Lower leg skin (tissue), 4 donors: ENCODE data around the gene PRPF19. TPM values are rescaled to one million over a fixed set of nuclear protein-coding genes. Genes with fewer than 3 reads are reported as not detected.
A peak's percentile ranks its signal among the peaks of the same experiment; 100 is the strongest.

Source experiments
- DNase-seq, 2 donors: peaks; one replicate each; pipeline ENCODE4 v3.0.0-alpha.2; 2019; ENCODE audit warnings: low spot score in 2 of 2
- H3K4me3 ChIP-seq: fragments of 200-600 bp; sonication (generic); 2 replicates; pipeline ENCODE4 v1.5.1; 2017; ENCODE audit warnings: mild to moderate bottlenecking, low read depth; ENCODE audit not compliant: poor library complexity, severe bottlenecking
- POLR2A ChIP-seq, 2 donors: fragments of 450-650 bp; IDR thresholded peaks; one replicate each; pipeline ENCODE4 v1.6.1; 2016 to 2017; ENCODE audit warnings: antibody characterized with exemption in 2 of 2, mild to moderate bottlenecking in 1 of 2, moderate library complexity in 1 of 2
- WGBS, 2 donors: methylation state at CpG; one replicate each; pipeline ENCODE4 v1.1.5; 2018; 5-methylcytosine and 5-hydroxymethylcytosine counted together
- intact Hi-C: fragments of 100-400 bp; cut with DNase I; formaldehyde crosslinking; loops from one replicate; pipeline ENCODE4 v1.15.0; 2023; ENCODE audit warnings: low total_unique reads
- total RNA-seq, 4 donors: library from RNA; depleted of rRNA; stranded (reverse); fragments of >200 nt; gene quantifications; one replicate each; pipeline ENCODE4 v1.1.0, GENCODE V29; 2016
- TF ChIP-seq, protein P1 (sequence below), 3 donors: fragments of 450-650 bp; IDR thresholded peaks; one replicate each; pipeline ENCODE4 v1.5.1; 2016; ENCODE audit warnings: antibody characterized with exemption in 3 of 3, mild to moderate bottlenecking in 3 of 3, moderate library complexity in 2 of 3

The PRPF19 gene
- total RNA-seq, 4 donors from 2014 or later = 75.3 to 119 (median 108) TPM

DNA sequence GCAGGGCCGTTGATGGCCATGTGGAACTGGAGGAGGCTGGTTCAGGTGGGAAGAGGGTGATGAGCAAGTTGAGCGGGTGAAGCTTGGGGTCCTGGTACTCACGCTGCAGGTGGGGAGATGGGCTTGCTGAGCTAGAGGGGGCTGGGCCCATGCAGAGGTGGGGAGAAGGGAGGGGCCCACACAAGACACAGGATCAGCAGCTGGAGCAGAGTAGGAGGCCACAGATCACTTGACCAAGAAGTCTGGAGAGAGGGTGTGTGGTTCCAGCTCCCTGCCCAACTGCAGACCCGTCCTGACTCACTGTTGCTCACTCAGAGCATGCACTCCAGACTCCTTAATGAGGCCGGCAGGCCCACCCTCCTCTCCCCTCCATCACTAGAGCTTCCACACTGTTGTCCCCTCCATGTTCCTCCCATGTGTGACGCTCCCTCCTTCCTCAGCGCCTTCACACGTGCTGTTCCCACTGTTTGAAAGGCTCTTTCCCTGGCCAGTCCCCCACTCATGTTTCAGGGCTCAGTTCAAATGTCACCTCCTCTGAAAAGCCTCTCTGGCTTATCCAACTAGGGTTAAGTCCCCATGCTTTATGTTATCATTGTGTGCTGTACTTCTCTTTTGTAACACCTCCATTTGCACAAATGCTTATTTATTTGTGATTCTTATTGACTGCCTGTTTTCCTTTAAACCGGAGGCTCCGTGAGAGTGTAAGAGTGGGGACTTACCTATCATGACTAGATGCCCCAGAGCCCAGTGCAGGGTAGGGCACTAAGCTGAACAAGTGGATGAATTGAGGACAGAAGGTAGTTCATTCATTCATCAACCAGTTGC lies 62.1 kb downstream of the PRPF19 start:
- 53 to 72% methylated on average over 10 of the region's 10 CpGs for WGBS, 2 donors
- TF ChIP-seq POLR2A (IDR thresholded peaks at IDR 0.05) = no peak
- TF ChIP-seq, protein P1, sequence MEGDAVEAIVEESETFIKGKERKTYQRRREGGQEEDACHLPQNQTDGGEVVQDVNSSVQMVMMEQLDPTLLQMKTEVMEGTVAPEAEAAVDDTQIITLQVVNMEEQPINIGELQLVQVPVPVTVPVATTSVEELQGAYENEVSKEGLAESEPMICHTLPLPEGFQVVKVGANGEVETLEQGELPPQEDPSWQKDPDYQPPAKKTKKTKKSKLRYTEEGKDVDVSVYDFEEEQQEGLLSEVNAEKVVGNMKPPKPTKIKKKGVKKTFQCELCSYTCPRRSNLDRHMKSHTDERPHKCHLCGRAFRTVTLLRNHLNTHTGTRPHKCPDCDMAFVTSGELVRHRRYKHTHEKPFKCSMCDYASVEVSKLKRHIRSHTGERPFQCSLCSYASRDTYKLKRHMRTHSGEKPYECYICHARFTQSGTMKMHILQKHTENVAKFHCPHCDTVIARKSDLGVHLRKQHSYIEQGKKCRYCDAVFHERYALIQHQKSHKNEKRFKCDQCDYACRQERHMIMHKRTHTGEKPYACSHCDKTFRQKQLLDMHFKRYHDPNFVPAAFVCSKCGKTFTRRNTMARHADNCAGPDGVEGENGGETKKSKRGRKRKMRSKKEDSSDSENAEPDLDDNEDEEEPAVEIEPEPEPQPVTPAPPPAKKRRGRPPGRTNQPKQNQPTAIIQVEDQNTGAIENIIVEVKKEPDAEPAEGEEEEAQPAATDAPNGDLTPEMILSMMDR (IDR thresholded peaks at IDR 0.05) = no peak
- H3K4me3 ChIP-seq = no peak overlapping the region
- no peak for DNase-seq
- intact Hi-C loops = loop anchor here (5.0 to 10.0 kb wide), 2 partner anchors 38 to 291 kb away; no protein-coding TSS in a partner anchor

DNA sequence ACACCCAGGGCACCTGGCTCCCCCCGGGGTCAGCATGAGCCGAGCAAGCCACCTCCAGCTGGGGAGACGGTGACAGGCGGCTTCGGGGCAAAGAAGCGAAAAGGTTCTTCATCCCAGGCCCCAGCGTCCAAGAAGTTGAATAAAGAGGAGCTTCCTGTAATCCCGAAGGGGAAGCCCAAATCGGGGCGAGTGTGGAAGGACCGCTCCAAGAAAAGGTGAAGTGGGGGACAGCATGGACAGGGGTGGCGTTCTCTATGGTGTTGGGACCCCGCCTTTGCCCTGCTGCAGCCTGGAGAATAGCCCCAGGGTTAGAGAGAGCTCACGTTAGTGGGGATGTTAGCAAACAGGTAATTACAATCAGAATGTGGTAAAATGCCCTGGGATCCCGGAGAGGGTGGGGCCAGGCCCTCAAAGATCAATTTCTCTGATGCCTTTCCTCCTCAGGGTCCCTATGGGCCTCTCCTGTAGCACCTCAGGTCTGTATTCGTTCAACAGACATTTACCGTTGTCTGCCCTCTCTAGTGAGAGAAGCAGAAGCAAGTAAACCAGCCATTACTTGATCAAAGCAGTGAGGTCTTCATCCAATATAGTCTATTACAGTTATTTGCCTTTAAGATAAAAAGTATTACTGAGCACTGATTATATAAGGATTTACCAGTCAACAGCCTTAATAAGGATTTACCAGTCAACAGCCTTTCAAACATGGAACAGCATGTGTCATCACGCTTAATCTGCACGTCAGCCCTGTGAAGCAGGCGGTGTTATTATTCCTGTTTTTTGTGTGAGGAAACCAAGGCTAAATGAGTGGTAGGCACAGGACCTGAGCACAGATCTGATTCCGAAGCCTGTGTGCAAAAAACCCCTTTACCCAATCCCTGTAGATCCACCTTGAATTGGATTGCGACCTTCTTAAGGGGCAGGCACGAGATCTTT lies 63.5 kb downstream of the PRPF19 start:
- WGBS, 2 donors = 11 to 13% methylated on average over 21 to 23 of the region's 23 CpGs
- intact Hi-C loops = loop anchor here (5.0 to 10.0 kb wide), 2 partner anchors 39 to 292 kb away; no protein-coding TSS in a partner anchor
- TF ChIP-seq, protein P1 (IDR thresholded peaks at IDR 0.05) = no peak
- TF ChIP-seq POLR2A (IDR thresholded peaks at IDR 0.05) = no peak
- H3K4me3 ChIP-seq = peak overlapping the region; percentile 61
- DNase-seq = no peak

DNA sequence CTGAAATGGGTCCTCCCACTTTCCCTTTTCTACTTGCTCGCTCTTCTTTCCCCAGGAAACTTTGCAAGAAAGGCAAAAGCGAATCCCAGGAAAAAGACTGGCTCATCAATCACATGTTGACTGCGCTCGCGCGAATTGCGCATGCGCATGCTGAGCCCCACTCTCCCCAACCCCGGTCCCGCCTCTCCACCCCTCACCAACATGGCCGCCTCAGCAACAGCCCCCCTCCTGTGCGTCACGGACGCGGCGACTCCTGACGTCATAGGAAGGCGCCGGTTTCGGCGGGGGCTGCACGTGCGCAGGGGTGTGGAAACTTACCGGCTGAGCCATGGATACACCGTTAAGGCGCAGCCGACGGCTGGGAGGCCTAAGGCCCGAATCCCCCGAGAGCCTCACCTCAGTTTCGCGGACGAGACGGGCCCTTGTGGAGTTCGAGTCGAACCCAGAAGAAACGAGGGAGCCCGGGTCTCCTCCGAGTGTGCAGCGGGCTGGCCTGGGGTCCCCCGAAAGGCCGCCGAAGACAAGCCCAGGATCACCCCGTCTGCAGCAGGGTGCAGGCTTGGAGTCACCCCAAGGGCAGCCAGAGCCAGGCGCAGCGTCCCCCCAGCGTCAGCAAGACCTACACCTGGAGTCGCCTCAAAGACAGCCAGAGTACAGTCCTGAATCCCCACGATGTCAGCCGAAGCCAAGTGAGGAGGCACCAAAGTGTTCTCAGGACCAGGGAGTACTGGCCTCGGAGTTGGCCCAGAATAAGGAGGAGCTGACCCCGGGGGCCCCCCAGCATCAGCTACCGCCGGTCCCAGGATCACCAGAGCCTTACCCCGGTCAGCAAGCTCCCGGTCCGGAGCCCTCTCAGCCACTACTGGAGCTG lies 64.4 kb downstream of the PRPF19 start, which contains the start of gene CCDC86:
Gene CCDC86, plus strand, starts transcription at position 317 of the 871 bp plus-strand sequence. Its CDS starts 12 bp downstream, at position 329.
- intact Hi-C loops = loop anchor here (5.0 to 10.0 kb wide), 2 partner anchors 40 to 293 kb away; no protein-coding TSS in a partner anchor
- peak within 1 kb of the TSS; percentile 61 for H3K4me3 ChIP-seq
- peak; percentile 95 to 100 for DNase-seq
- no peak for TF ChIP-seq POLR2A (IDR thresholded peaks at IDR 0.05)
- TF ChIP-seq, protein P1 (IDR thresholded peaks at IDR 0.05) = no peak
- 0 to 1% methylated on average over 28 to 51 of the region's 57 CpGs for WGBS, 2 donors

Other genes with a start within 250 kb of the PRPF19 start
- gene MS4A8, start 207.0 kb downstream of the PRPF19 start, total RNA-seq = not detected
- not detected for gene MS4A18, start 181.9 kb downstream of the PRPF19 start, total RNA-seq
- not detected for gene MS4A15, start 149.7 kb downstream of the PRPF19 start, total RNA-seq
- not detected for gene MS4A10, start 121.3 kb downstream of the PRPF19 start, total RNA-seq
- 10 to 100 TPM; 19.2 to 43.8 (median 21.8) TPM for gene CCDC86, start 64.5 kb downstream of the PRPF19 start, total RNA-seq
- gene PTGDR2, start 50.6 kb downstream of the PRPF19 start, total RNA-seq = under 1 TPM; 0.13 to 0.64 (median 0.32) TPM
- gene ZP1, start 39.0 kb downstream of the PRPF19 start, total RNA-seq = under 1 TPM in 2 of 4 donors, not detected in 2; 0.25 to 0.26 TPM
- 100 to 1,000 TPM in 1 of 4 donors, 10 to 100 TPM in 3; 62.1 to 101 (median 81.8) TPM for gene TMEM109, start 7.6 kb upstream of the PRPF19 start, total RNA-seq
- gene TMEM132A, start 17.9 kb upstream of the PRPF19 start, total RNA-seq = 10 to 100 TPM in 1 of 4 donors, 1 to 10 TPM in 3; 2.9 to 13.7 (median 5.3) TPM
- 1 to 10 TPM; 4.4 to 7.4 (median 5.4) TPM for gene SLC15A3, start 45.6 kb upstream of the PRPF19 start, total RNA-seq
- gene CD6, start 65.1 kb upstream of the PRPF19 start, total RNA-seq = 1 to 10 TPM in 3 of 4 donors, under 1 TPM in 1; 0.42 to 2.7 (median 1.8) TPM
- under 1 TPM; 0.08 to 0.88 (median 0.38) TPM for gene CD5, start 195.9 kb upstream of the PRPF19 start, total RNA-seq